GM20000 (cell line): Measurements from ENCODE around the gene UBR2.

Experiments
- DNase-seq: peaks from one replicate; pipeline ENCODE4 v3.0.0; 2012; ENCODE audit warnings: low spot score
- TF ChIP-seq, protein P1 (sequence below): IDR thresholded peaks from 2 replicates; pipeline ENCODE4 v1.5.1; 2012; ENCODE audit warnings: mild to moderate bottlenecking, control low read depth; ENCODE audit errors: extremely low read depth, missing control alignments

Gene UBR2

DNA sequence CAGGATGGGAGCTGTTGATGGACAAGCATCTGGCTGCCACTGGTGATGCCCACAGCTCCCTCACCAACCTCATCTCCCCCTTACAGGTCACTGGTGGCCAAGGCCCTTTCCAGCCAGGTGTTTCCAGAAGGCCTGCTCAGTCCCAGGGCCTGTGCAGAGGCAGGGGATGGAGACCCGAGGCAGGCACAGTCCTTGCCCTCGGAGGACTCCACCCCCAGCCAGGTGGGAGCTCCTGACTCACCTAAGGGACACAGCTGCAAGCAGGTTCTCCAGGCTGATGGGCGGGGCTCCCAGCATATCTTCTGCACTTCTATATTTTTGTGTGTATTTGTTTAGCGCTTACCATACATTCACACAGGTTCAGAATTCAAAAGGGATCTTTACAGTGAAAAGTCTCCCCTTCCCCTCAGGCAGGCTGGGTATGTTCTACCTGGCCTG is 141.1 kb downstream of the UBR2 start:
- no peak for DNase-seq
- TF ChIP-seq, protein P1, sequence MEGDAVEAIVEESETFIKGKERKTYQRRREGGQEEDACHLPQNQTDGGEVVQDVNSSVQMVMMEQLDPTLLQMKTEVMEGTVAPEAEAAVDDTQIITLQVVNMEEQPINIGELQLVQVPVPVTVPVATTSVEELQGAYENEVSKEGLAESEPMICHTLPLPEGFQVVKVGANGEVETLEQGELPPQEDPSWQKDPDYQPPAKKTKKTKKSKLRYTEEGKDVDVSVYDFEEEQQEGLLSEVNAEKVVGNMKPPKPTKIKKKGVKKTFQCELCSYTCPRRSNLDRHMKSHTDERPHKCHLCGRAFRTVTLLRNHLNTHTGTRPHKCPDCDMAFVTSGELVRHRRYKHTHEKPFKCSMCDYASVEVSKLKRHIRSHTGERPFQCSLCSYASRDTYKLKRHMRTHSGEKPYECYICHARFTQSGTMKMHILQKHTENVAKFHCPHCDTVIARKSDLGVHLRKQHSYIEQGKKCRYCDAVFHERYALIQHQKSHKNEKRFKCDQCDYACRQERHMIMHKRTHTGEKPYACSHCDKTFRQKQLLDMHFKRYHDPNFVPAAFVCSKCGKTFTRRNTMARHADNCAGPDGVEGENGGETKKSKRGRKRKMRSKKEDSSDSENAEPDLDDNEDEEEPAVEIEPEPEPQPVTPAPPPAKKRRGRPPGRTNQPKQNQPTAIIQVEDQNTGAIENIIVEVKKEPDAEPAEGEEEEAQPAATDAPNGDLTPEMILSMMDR, result no peak

DNA sequence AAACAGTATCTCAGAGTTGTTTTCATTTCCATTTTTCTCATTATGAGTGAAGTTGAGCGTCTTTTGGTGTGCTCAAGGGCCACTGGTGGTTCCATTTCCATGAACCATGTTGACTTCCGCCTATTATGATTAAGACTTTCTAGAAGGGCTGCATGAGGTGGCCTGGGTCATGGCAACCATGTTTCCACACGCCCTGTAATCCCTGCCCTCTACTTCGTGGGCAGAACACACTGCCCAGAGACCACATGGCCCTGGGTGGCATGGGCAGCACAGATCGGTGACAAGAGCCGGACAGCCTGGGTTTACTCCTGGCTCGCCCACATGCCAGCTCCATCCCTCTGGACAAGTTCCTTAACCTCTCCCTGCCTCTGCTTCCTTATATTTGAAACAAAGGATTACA is 143.8 kb downstream of the UBR2 start:
- TF ChIP-seq, protein P1, result no peak

GRCh38 chr6:42708096-42708495 is 144.3 kb downstream of the UBR2 start:
- DNase-seq, result no peak
- TF ChIP-seq, protein P1, result no peak

More for the DNA sequence above, 143.8 kb downstream of the UBR2 start:
- no peak for DNase-seq

- TF ChIP-seq, protein P1, result no peak
These were observed 146.0 kb downstream of the UBR2 start for GRCh38 chr6:42709871-42710270.

DNA sequence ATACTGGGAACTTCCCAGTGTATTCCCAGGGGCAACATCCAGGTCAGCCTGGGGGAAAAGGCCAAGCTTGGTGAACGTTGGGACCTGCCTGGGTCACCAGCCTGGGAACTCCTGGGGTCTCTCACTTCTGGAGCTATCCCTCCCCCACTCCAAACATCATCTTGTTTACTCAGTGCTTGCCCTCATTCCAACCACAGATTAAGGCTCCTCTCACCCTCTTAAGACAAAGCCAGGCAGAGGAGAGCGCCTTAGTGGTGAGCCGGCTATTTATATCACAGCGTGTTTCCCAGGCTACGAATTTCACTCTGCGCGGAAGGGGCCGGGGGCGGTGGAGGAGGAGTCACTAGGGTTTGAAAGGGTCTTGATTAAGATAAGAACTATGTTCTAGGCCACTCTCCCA is 146.5 kb downstream of the UBR2 start:
- no peak for DNase-seq
- TF ChIP-seq, protein P1, result no peak

More at GRCh38 chr6:42709871-42710270, 146.0 kb downstream of the UBR2 start:
- DNase-seq, result no peak

- TF ChIP-seq, protein P1, result no peak
These were observed 148.1 kb downstream of the UBR2 start for GRCh38 chr6:42711930-42712329.

GRCh38 chr6:42714098-42714761 is 150.4 kb downstream of the UBR2 start:
- TF ChIP-seq, protein P1, result no peak
- no peak for DNase-seq

More at GRCh38 chr6:42711930-42712329, 148.1 kb downstream of the UBR2 start:
- no peak for DNase-seq
